Thymus (tissue), 11 donors: ENCODE data around the gene CD163L1. TPM values are rescaled to one million over a fixed set of nuclear protein-coding genes. Genes with fewer than 3 reads are reported as not detected.

Experiments used
- DNase-seq, 9 donors: peaks; one replicate each; pipeline ENCODE4 v3.0.0-alpha.2; 2013; ENCODE audit warnings: low spot score in 9 of 9, low read depth in 6 of 9, missing footprints in 1 of 9
- H3K27ac ChIP-seq, 2 donors: one replicate each; pipeline ENCODE4 v1.5.1; 2013; ENCODE audit warnings: control low read depth in 1 of 2, low read depth in 1 of 2, low read length in 1 of 2, mild to moderate bottlenecking in 1 of 2, moderate library complexity in 1 of 2
- H3K27me3 ChIP-seq, 2 donors: one replicate each; pipeline ENCODE4 v1.5.1; 2013; ENCODE audit warnings: low read length in 1 of 2; ENCODE audit not compliant: control insufficient read depth in 2 of 2, insufficient read depth in 1 of 2
- H3K36me3 ChIP-seq, 2 donors: one replicate each; pipeline ENCODE4 v1.5.1; 2013; ENCODE audit warnings: low read length in 1 of 2, mild to moderate bottlenecking in 1 of 2, moderate library complexity in 1 of 2; ENCODE audit not compliant: control insufficient read depth in 2 of 2, insufficient read depth in 2 of 2
- H3K4me1 ChIP-seq, 2 donors: one replicate each; pipeline ENCODE4 v1.5.1; 2013; ENCODE audit warnings: low read length in 2 of 2; ENCODE audit not compliant: control insufficient read depth in 2 of 2, insufficient read depth in 2 of 2
- H3K4me3 ChIP-seq, 2 donors: one replicate each; pipeline ENCODE4 v1.5.1; 2013; ENCODE audit warnings: low read length in 2 of 2, control low read depth in 1 of 2, mild to moderate bottlenecking in 1 of 2
- H3K9me3 ChIP-seq, 2 donors: one replicate each; pipeline ENCODE4 v1.5.1; 2013; ENCODE audit warnings: low read length in 1 of 2, mild to moderate bottlenecking in 1 of 2; ENCODE audit not compliant: control insufficient read depth in 2 of 2, insufficient read depth in 1 of 2
- WGBS: extraction: QIAGEN DNeasy Blood & Tissue Kit; methylation state at CpG from one replicate; pipeline ENCODE4 v1.1.7; 2013; 5-methylcytosine and 5-hydroxymethylcytosine counted together
- polyA plus RNA-seq: library from polyadenylated mRNA; stranded (reverse); fragments of 200-250 nt; gene quantifications from one replicate; pipeline ENCODE4 v1.2.3, GENCODE V29; 2013
- total RNA-seq: library from RNA; stranded (reverse); fragments of 120-200 nt; gene quantifications from one replicate; pipeline ENCODE4 v1.2.4, GENCODE V29; 2013
- donor health status: healthy.

Gene CD163L1
- total and polyA plus RNA-seq, 2 donors = 10.3 to 12.6 TPM

DNA sequence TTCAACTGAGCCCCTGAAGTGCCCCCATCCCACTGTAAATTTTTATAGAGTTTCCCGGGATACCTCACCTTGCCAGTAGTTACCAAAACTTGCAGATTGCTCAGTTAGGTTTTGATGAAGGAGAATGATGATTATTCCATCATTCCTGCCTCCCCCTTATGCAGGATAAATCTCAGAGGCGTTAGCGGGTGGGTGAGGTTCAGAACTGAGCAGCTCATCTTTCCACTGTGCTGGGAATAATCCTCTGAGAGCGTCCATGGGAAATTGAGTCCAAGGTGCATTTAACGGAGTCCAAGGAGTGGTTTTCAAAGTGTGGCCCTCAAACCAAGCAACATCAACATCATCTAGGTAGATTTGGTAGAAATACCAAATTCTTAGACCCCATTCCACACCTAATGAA lies 121.4 kb downstream of the CD163L1 start:
- H3K4me1 ChIP-seq = no peaks in the 10 kb centered on the region
- no peaks in the 10 kb centered on the region for H3K9me3 ChIP-seq
- no peak overlapping the region for H3K27ac ChIP-seq
- no peaks in the 10 kb centered on the region for H3K27me3 ChIP-seq
- DNase-seq = no peak
- H3K4me3 ChIP-seq = no peak overlapping the region
- H3K36me3 ChIP-seq = no peaks in the 10 kb centered on the region
- WGBS = 89% methylated on average over 5 of the region's 5 CpGs

DNA sequence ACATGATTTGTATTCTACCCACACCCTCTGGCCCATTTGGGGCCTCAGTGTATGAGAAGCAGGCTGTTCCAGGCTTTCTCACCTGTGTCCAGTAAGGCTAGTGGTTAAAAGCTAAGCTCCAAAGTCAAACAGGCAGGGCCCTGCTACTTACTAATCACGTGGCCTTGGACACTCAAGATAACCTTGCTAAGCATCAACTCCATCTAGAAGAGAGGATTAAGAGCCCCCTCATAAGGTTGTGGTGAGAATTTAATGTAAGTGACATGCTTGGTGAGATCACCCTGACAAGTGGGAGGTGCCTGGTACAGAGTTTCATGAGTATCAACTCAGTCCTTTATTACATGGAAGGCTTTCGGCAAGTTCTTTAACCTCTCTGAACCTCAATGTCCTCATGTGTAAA lies 122.3 kb downstream of the CD163L1 start:
- H3K27me3 ChIP-seq = no peaks in the 10 kb centered on the region
- no peak for DNase-seq
- H3K36me3 ChIP-seq = no peaks in the 10 kb centered on the region
- no peaks in the 10 kb centered on the region for H3K9me3 ChIP-seq
- no peak overlapping the region for H3K4me3 ChIP-seq
- 97% methylated on average over 2 of the region's 2 CpGs for WGBS
- H3K27ac ChIP-seq = no peak overlapping the region
- H3K4me1 ChIP-seq = no peaks in the 10 kb centered on the region

DNA sequence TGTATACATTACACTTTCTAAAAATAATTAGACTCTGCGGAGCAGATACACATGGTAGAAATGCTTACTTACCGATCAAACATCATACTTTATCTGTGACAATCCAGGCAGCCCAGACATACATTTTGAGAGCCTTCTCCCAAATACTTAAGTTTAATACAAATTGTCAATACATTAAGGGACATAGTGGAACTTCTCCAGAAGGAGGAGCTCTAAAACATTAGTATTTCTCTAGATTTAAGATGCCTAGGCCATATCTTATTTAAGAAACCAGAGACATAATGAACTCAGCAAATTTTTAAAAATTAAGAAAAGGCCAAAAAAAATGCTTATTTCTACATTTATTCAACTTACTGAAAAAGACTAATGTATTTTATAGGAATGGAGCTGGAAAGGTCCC lies 124.0 kb downstream of the CD163L1 start:
- Histone ChIP-seq H3K9me3 (no peaks in the 10 kb centered on the region), H3K27me3 (no peaks in the 10 kb centered on the region), H3K27ac (no peak overlapping the region), H3K36me3 (no peaks in the 10 kb centered on the region), H3K4me1 (no peaks in the 10 kb centered on the region), H3K4me3 (no peak overlapping the region)
- no peak for DNase-seq
- WGBS = 98% methylated on average over 2 of the region's 2 CpGs

DNA sequence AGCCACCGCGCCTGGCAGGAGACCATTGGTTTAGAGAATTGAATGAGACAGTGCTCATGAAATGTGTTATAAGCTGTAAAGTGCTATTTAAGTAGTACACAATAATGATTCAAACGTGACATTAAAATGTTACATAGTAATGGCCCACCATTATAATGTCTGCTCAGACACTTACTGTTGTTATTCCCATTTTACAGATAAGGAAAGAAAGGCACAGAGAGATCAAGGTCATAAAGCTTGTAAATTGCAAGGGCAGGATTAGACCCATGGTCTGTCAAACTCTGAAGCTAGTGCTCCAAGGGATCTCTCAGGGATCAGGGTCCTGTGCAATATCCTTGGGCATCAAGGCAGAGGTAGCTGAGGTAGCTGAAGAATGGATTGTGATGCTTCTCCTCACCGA lies 133.9 kb downstream of the CD163L1 start:
- Histone ChIP-seq H3K27ac (no peak overlapping the region), H3K4me1 (no peaks in the 10 kb centered on the region), H3K36me3 (no peaks in the 10 kb centered on the region), H3K27me3 (no peaks in the 10 kb centered on the region), H3K9me3 (no peaks in the 10 kb centered on the region), H3K4me3 (no peak overlapping the region)
- 96% methylated on average over 4 of the region's 4 CpGs for WGBS
- no peak for DNase-seq

Other genes starting within 250 kb of the CD163L1 start
- gene ACSM4, start 140.1 kb downstream of the CD163L1 start, total RNA-seq = not detected
- not detected for gene ACSM4, start 140.1 kb downstream of the CD163L1 start, polyA plus RNA-seq
- 14.9 TPM for gene CD163, start 59.6 kb upstream of the CD163L1 start, total RNA-seq
- 132 TPM for gene CD163, start 59.6 kb upstream of the CD163L1 start, polyA plus RNA-seq
- gene APOBEC1, start 221.8 kb upstream of the CD163L1 start, total RNA-seq = 0.09 TPM
- gene APOBEC1, start 221.8 kb upstream of the CD163L1 start, polyA plus RNA-seq = 0.11 TPM